ENCODE results near the gene HRH1. TPM values are rescaled to one million over a fixed set of nuclear protein-coding genes. Genes with fewer than 3 reads are reported as not detected.
"Not testable (repeated sequence)": the region's sequence is repeated elsewhere in the genome, so short reads cannot be mapped to it uniquely, and the experiment has no call there.

The HRH1 gene
- total and polyA plus RNA-seq, 9 donors, result 3.4 to 24.1 (median 6.0) TPM

GRCh38 chr3:11199902-11200845 is 45.9 kb downstream of the HRH1 start:
- intact Hi-C loops (cut with DNase I), result loop anchor here in 1 of 4 donors (5.0 kb wide), 1 partner anchor 43 kb away; no protein-coding TSS in a partner anchor
- no peak overlapping the region for H3K27ac ChIP-seq
- WGBS, 3 donors, result 90 to 97% (median 91%) methylated on average over 5 of the region's 5 CpGs

GRCh38 chr3:11201251-11202019 is 47.1 kb downstream of the HRH1 start:
- WGBS, 3 donors, result 75 to 82% (median 79%) methylated on average over 7 of the region's 7 CpGs
- DNase-seq, result no peak
- H3K27ac ChIP-seq, result no peak overlapping the region
- peaks cover 1% of the 10 kb centered on the region for H3K4me1 ChIP-seq (ENCODE audit: insufficient read depth)
- TF ChIP-seq CTCF (IDR thresholded peaks at IDR 0.05) (no peak), EP300 (IDR thresholded peaks at IDR 0.05) (no peak), POLR2A (IDR thresholded peaks at IDR 0.05) (no peak)
- H3K27me3 ChIP-seq, result no peaks in the 10 kb centered on the region
- H3K4me3 ChIP-seq, result no peak overlapping the region
- intact Hi-C loops (cut with DNase I), result loop anchor here in 1 of 4 donors (5.0 kb wide), 1 partner anchor 44 kb away; no protein-coding TSS in a partner anchor
- H3K9me3 ChIP-seq, result no peaks in the 10 kb centered on the region
- no peaks in the 10 kb centered on the region for H3K36me3 ChIP-seq

More at GRCh38 chr3:11199902-11200845, 45.9 kb downstream of the HRH1 start:
- no peak for DNase-seq
- TF ChIP-seq EP300 (IDR thresholded peaks at IDR 0.05) (no peak), CTCF (IDR thresholded peaks at IDR 0.05) (no peak), POLR2A (IDR thresholded peaks at IDR 0.05) (no peak)
- no peak overlapping the region for H3K4me3 ChIP-seq
- peaks cover 9% of the 10 kb centered on the region for H3K4me1 ChIP-seq (ENCODE audit: insufficient read depth)
- no peaks in the 10 kb centered on the region for H3K27me3 ChIP-seq
- no peaks in the 10 kb centered on the region for H3K9me3 ChIP-seq
- H3K36me3 ChIP-seq, result no peaks in the 10 kb centered on the region

GRCh38 chr3:11203961-11204360 is 49.7 kb downstream of the HRH1 start:
- peaks cover 1% of the 10 kb centered on the region for H3K4me1 ChIP-seq (ENCODE audit: insufficient read depth)
- TF ChIP-seq CTCF (IDR thresholded peaks at IDR 0.05) (no peak), EP300 (IDR thresholded peaks at IDR 0.05) (no peak), POLR2A (IDR thresholded peaks at IDR 0.05) (no peak)
- no peaks in the 10 kb centered on the region for H3K9me3 ChIP-seq
- DNase-seq, result no peak
- 97 to 100% (median 97%) methylated on average over 2 of the region's 2 CpGs for WGBS, 3 donors
- H3K27me3 ChIP-seq, result no peaks in the 10 kb centered on the region
- intact Hi-C loops (cut with DNase I), result loop anchor here in 1 of 4 donors (5.0 kb wide), 1 partner anchor 47 kb away; no protein-coding TSS in a partner anchor
- no peak overlapping the region for H3K4me3 ChIP-seq
- H3K36me3 ChIP-seq, result no peaks in the 10 kb centered on the region
- no peak overlapping the region for H3K27ac ChIP-seq

GRCh38 chr3:11204697-11205348 is 50.5 kb downstream of the HRH1 start:
- Histone ChIP-seq H3K27ac (no peak overlapping the region), H3K36me3 (no peaks in the 10 kb centered on the region), H3K4me1 (ENCODE audit: insufficient read depth) (peaks cover 1% of the 10 kb centered on the region), H3K4me3 (no peak overlapping the region), H3K9me3 (no peaks in the 10 kb centered on the region), H3K27me3 (no peaks in the 10 kb centered on the region)
- peak in 2 of 5 donors; percentile 55 to 57 for DNase-seq
- intact Hi-C loops (cut with DNase I), result loop anchor here in 1 of 4 donors (5.0 kb wide), 1 partner anchor 48 kb away; no protein-coding TSS in a partner anchor
- no peak for TF ChIP-seq EP300 (IDR thresholded peaks at IDR 0.05)
- no peak for TF ChIP-seq POLR2A (IDR thresholded peaks at IDR 0.05)
- no peak for TF ChIP-seq CTCF (IDR thresholded peaks at IDR 0.05)
- WGBS, 3 donors, result 32 to 50% (median 34%) methylated on average over 10 of the region's 10 CpGs

GRCh38 chr3:11205881-11206280 is 51.6 kb downstream of the HRH1 start:
- H3K36me3 ChIP-seq; H3K9me3 ChIP-seq; H3K4me1 ChIP-seq (ENCODE audit: insufficient read depth); H3K27me3 ChIP-seq; H3K4me3 ChIP-seq; H3K27ac ChIP-seq; intact Hi-C loops (cut with DNase I): not testable (repeated sequence)
- DNase-seq, result peak in 1 of 5 donors; percentile 29
- 87 to 95% (median 91%) methylated on average over 13 to 14 of the region's 14 CpGs for WGBS, 3 donors

Measured in ovary (tissue), 9 donors.